Lower leg skin (tissue), 3 donors: Measurements from ENCODE around the gene GPD2.

Experiments used
- CTCF ChIP-seq, 3 donors: fragments of 450-650 bp; IDR thresholded peaks; one replicate each; pipeline ENCODE4 v1.5.1; 2016; ENCODE audit warnings: antibody characterized with exemption in 3 of 3, mild to moderate bottlenecking in 3 of 3, moderate library complexity in 2 of 3
- POLR2A ChIP-seq, 2 donors: fragments of 450-650 bp; IDR thresholded peaks; one replicate each; pipeline ENCODE4 v1.6.1; 2016 to 2017; ENCODE audit warnings: antibody characterized with exemption in 2 of 2, mild to moderate bottlenecking in 1 of 2, moderate library complexity in 1 of 2

DNA sequence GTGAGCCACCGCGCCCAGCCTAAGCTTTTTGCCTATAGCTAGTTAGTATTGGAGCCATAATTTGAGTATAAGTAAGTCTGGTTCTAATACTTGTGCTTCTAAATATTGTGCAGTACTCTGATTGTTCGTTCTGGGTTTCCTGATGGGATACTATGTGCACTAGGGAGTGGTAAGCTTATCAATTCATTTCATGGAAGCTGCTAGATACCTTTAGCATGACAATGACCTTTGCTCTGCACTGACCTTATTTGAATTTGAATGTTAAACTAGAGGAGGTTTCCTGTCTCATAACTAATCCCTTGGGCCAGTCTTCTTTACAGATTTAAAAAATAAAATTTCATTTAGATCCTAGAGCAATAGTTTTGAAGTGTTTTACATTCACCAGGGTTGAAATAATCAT is 125.1 kb downstream of the GPD2 start:
- TF ChIP-seq CTCF (IDR thresholded peaks at IDR 0.05) (no peak), POLR2A (IDR thresholded peaks at IDR 0.05) (no peak)
